Raji (cell line): ENCODE results near the gene TRIP4.

Experiments used
- POLR2A ChIP-seq: IDR thresholded peaks from 2 replicates; pipeline ENCODE4 v1.6.1; 2011; ENCODE audit warnings: low read depth, low read length, control low read depth; ENCODE audit not compliant: insufficient read depth

The TRIP4 gene

GRCh38 chr15:64459066-64459781 is 71.6 kb downstream of the TRIP4 start:
- TF ChIP-seq POLR2A = no peak

GRCh38 chr15:64460206-64460723 is 72.6 kb downstream of the TRIP4 start, which contains the start of gene ZNF609:
TSS of gene ZNF609 (plus strand) at chr15:64460578. CDS start at chr15:64499420, 38,842 bp downstream.
- TF ChIP-seq POLR2A = no peak

GRCh38 chr15:64460724-64461720 is 73.4 kb downstream of the TRIP4 start:
- TF ChIP-seq POLR2A = peak; percentile 26; the same call in 1 of the 2 replicates

GRCh38 chr15:64461721-64462162 is 74.1 kb downstream of the TRIP4 start:
- no peak for TF ChIP-seq POLR2A

- no peak for TF ChIP-seq POLR2A
Observed at GRCh38 chr15:64462492-64462891, 74.9 kb downstream of the TRIP4 start.

- TF ChIP-seq POLR2A = no peak
Observed at GRCh38 chr15:64464276-64465005, 76.8 kb downstream of the TRIP4 start.

- TF ChIP-seq POLR2A = no peak
Observed at GRCh38 chr15:64466408-64467141, 78.9 kb downstream of the TRIP4 start.

- TF ChIP-seq POLR2A = no peak
Observed at GRCh38 chr15:64472161-64472560, 84.5 kb downstream of the TRIP4 start.

GRCh38 chr15:64474846-64475245 is 87.2 kb downstream of the TRIP4 start:
- TF ChIP-seq POLR2A = no peak

GRCh38 chr15:64476550-64476949 is 88.9 kb downstream of the TRIP4 start:
- no peak for TF ChIP-seq POLR2A

GRCh38 chr15:64478863-64479262 is 91.2 kb downstream of the TRIP4 start:
- TF ChIP-seq POLR2A = no peak

- no peak for TF ChIP-seq POLR2A
Observed at GRCh38 chr15:64480891-64481290, 93.3 kb downstream of the TRIP4 start.

GRCh38 chr15:64483749-64484148 is 96.1 kb downstream of the TRIP4 start:
- no peak for TF ChIP-seq POLR2A

- TF ChIP-seq POLR2A = no peak
Observed at GRCh38 chr15:64485796-64486195, 98.2 kb downstream of the TRIP4 start.
